GM12873 (cell line): ENCODE results near the gene MORC1.

Experiments
- TF ChIP-seq, protein P1 (sequence below): IDR thresholded peaks from 2 replicates; pipeline ENCODE4 v1.5.1; 2012; ENCODE audit warnings: low read depth, mild to moderate bottlenecking, moderate library complexity, low read length, control low read depth; ENCODE audit not compliant: insufficient read depth; ENCODE audit errors: missing control alignments

Gene MORC1

DNA sequence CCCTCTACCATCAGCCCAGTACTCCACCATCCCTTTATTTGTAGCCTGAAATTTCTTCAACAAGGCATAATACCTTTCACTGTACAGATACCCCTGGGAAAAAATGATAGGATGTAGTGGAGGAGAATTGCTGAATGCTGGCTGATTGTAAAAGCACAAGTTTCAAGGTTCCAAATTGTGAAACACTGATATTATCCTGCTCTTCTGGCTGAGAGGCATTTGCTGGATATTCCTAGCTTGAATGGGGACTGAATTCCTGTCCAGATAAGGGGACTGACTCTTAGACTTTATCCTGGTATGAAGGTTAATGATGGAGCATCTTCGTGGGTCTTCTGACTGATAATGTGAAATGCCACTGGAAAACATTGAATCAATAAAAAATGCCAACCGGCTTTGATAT, 9.6 kb upstream of the MORC1 start:
- TF ChIP-seq, protein P1, sequence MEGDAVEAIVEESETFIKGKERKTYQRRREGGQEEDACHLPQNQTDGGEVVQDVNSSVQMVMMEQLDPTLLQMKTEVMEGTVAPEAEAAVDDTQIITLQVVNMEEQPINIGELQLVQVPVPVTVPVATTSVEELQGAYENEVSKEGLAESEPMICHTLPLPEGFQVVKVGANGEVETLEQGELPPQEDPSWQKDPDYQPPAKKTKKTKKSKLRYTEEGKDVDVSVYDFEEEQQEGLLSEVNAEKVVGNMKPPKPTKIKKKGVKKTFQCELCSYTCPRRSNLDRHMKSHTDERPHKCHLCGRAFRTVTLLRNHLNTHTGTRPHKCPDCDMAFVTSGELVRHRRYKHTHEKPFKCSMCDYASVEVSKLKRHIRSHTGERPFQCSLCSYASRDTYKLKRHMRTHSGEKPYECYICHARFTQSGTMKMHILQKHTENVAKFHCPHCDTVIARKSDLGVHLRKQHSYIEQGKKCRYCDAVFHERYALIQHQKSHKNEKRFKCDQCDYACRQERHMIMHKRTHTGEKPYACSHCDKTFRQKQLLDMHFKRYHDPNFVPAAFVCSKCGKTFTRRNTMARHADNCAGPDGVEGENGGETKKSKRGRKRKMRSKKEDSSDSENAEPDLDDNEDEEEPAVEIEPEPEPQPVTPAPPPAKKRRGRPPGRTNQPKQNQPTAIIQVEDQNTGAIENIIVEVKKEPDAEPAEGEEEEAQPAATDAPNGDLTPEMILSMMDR, result no peak

DNA sequence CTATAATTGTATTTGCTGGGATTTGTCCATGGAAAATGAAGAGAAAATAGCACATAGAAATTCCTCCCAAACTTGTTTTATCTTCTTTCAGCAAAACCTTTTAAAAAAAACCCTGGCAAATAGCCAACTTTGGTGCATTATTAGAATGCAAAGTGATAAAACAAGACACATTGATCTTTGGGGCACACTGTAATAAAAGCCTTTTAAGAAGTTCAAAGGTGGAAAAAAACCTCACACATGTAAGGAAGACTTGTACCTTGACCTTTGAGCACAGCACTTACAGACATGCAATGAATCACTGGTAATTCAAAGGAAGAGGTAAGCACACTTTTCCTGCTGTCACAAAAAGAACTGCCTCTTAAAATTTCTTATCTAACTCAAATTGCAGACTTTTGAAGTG, 8.0 kb upstream of the MORC1 start:
- TF ChIP-seq, protein P1, result no peak

DNA sequence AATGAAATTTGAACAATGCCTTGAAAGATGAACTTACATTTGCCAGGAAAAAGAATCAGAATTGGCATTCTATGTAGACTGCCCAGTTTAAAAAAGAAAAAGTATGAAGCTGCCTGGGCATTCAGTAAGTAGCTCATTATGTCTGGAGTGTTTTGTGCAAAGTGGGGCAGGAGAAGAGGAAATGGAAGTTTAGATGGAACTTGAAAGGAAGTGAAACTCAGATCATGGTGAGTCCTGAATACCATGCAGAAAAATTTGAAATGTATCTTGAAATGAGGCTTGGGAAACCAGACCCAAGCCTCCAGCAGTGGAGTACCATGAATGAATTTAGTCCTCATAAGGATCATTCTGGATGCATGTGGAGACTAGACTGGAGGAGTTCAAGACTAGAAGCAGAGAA, 4.8 kb upstream of the MORC1 start:
- TF ChIP-seq, protein P1, result no peak

DNA sequence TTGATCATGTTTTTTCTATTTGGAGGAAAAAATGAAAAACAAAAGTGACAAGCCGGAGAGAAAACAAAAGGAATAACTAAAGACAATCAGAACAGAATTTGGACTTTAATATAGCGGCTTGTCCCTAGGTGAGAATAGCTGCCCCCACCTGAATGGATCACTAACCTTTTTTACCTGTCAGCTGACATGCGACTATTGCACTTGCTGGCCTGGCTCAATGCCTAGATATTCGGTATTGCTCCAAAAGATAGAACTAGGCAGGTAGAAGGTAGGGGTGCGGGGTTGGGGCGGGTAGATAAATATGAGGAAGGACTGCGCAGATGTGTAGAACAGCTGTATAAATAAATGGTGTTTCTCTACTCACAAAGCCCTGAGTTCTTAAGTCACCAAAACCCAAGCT, 650 bp upstream of the MORC1 start:
- TF ChIP-seq, protein P1, result no peak

- TF ChIP-seq, protein P1, result no peak
Observed at GRCh38 chr3:109116031-109116430, 1.9 kb downstream of the MORC1 start.

DNA sequence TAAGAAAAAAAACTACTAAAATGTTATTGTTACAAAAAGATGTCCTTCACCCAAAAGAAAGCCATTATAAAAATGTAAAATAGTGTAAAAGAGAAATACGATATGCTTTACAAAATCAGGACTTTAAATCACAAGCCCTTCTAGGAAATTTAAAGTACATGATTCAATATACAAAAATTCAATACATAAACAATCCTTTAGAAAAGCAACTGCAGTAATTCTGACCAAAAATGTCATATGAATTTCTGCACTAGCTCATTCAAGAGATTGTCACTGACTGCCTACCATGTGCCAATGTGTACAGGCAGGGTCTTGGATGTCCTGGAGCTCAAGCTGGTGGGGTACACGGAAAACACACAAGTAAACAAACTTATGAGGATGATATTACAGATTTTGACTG, 2.5 kb downstream of the MORC1 start:
- TF ChIP-seq, protein P1, result no peak

DNA sequence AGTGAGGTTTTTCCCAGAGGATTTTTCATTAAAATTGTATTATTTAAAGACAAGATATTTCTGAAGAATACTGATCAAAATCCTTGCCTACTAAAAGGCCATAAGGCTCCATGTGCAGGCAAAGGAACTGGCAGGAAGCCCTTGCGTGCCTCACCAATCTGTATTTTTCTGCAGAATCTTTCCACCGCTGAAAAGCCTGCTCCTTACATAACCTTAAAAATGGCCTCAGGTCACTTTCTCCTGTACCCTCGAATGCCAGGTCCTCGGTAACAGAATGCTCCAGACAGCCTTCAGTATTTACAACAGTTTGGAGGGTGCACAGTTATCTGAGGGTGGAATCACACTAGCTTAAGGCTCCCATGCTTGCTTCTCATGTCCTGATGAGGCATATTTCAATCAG, 3.2 kb downstream of the MORC1 start:
- TF ChIP-seq, protein P1, result no peak
